ES-I3 (cell line): ENCODE results near the gene ESYT3.
"Not testable (repeated sequence)": the region's sequence is repeated elsewhere in the genome, so short reads cannot be mapped to it uniquely, and the experiment has no call there.

Experiments
- H3K36me3 ChIP-seq: 2 replicates; pipeline ENCODE4 v1.6.1; 2013; ENCODE audit warnings: mild to moderate bottlenecking, low read length, control low read depth, moderate library complexity; ENCODE audit not compliant: insufficient read depth
- H3K4me1 ChIP-seq: 2 replicates; pipeline ENCODE4 v1.6.1; 2013; ENCODE audit warnings: mild to moderate bottlenecking, control low read depth, low read length; ENCODE audit not compliant: insufficient read depth
- H3K9ac ChIP-seq: 2 replicates; pipeline ENCODE4 v1.6.1; 2013; ENCODE audit warnings: low read depth, mild to moderate bottlenecking, low read length, moderate library complexity
- H3K9me3 ChIP-seq: 2 replicates; pipeline ENCODE4 v1.6.1; 2013; ENCODE audit warnings: mild to moderate bottlenecking, low read length, moderate library complexity; ENCODE audit not compliant: control insufficient read depth, insufficient read depth

Gene ESYT3

GRCh38 chr3:138492980-138493675 lies 58.7 kb downstream of the ESYT3 start:
- H3K9me3 ChIP-seq: no peaks in the 10 kb centered on the region; the same call in 1 of the 2 replicates
- H3K4me1 ChIP-seq: peaks cover 8% of the 10 kb centered on the region; the same call in 1 of the 2 replicates
- no peak overlapping the region for H3K9ac ChIP-seq
- no peaks in the 10 kb centered on the region for H3K36me3 ChIP-seq

GRCh38 chr3:138493804-138494606 lies 59.6 kb downstream of the ESYT3 start:
- Histone ChIP-seq H3K9ac (no peak overlapping the region), H3K9me3 (no peaks in the 10 kb centered on the region; the same call in 1 of the 2 replicates), H3K4me1 (peaks cover 8% of the 10 kb centered on the region; the same call in 1 of the 2 replicates), H3K36me3 (no peaks in the 10 kb centered on the region)

- no peaks in the 10 kb centered on the region; the same call in 1 of the 2 replicates for H3K9me3 ChIP-seq
- H3K9ac ChIP-seq: no peak overlapping the region
- H3K36me3 ChIP-seq: 0 out of 2 replicates have a peak, but pooled peaks cover 2% of the 10 kb centered on the region
- peaks cover 8% of the 10 kb centered on the region; the same call in 1 of the 2 replicates for H3K4me1 ChIP-seq
These were observed 60.2 kb downstream of the ESYT3 start for GRCh38 chr3:138494607-138494929.

- H3K9ac ChIP-seq, H3K9me3 ChIP-seq, H3K36me3 ChIP-seq, H3K4me1 ChIP-seq: not testable (repeated sequence)
These were observed 61.2 kb downstream of the ESYT3 start for GRCh38 chr3:138495638-138496037.

GRCh38 chr3:138496436-138496835 lies 62.0 kb downstream of the ESYT3 start:
- Histone ChIP-seq H3K9me3 (no peaks in the 10 kb centered on the region), H3K36me3 (0 out of 2 replicates have a peak, but pooled peaks cover 6% of the 10 kb centered on the region), H3K4me1 (peaks cover 8% of the 10 kb centered on the region; the same call in 1 of the 2 replicates), H3K9ac (no peak overlapping the region)

GRCh38 chr3:138497021-138497420 lies 62.6 kb downstream of the ESYT3 start:
- no peaks in the 10 kb centered on the region for H3K9me3 ChIP-seq
- no peak overlapping the region for H3K9ac ChIP-seq
- H3K36me3 ChIP-seq: 0 out of 2 replicates have a peak, but pooled peaks cover 6% of the 10 kb centered on the region
- peaks cover 8% of the 10 kb centered on the region; the same call in 1 of the 2 replicates for H3K4me1 ChIP-seq

GRCh38 chr3:138497851-138498250 lies 63.4 kb downstream of the ESYT3 start:
- H3K4me1 ChIP-seq: peaks cover 8% of the 10 kb centered on the region; the same call in 1 of the 2 replicates
- H3K36me3 ChIP-seq: 0 out of 2 replicates have a peak, but pooled peaks cover 6% of the 10 kb centered on the region
- no peaks in the 10 kb centered on the region for H3K9me3 ChIP-seq
- no peak overlapping the region for H3K9ac ChIP-seq

GRCh38 chr3:138498991-138499390 lies 64.6 kb downstream of the ESYT3 start:
- Histone ChIP-seq H3K9me3 (no peaks in the 10 kb centered on the region), H3K9ac (no peak overlapping the region), H3K4me1 (peaks cover 8% of the 10 kb centered on the region; the same call in 1 of the 2 replicates), H3K36me3 (0 out of 2 replicates have a peak, but pooled peaks cover 6% of the 10 kb centered on the region)

- no peaks in the 10 kb centered on the region for H3K36me3 ChIP-seq
- no peak overlapping the region for H3K9ac ChIP-seq
- no peaks in the 10 kb centered on the region for H3K9me3 ChIP-seq
- peaks cover 6% of the 10 kb centered on the region for H3K4me1 ChIP-seq
These were observed 73.1 kb downstream of the ESYT3 start for GRCh38 chr3:138507524-138507923.

- Histone ChIP-seq H3K4me1 (peaks cover 12% of the 10 kb centered on the region), H3K36me3 (no peaks in the 10 kb centered on the region), H3K9me3 (no peaks in the 10 kb centered on the region), H3K9ac (no peak overlapping the region)
These were observed 75.2 kb downstream of the ESYT3 start for GRCh38 chr3:138509586-138509985.

- Histone ChIP-seq H3K9me3 (no peaks in the 10 kb centered on the region), H3K36me3 (no peaks in the 10 kb centered on the region), H3K4me1 (peaks cover 12% of the 10 kb centered on the region), H3K9ac (no peak overlapping the region)
These were observed 77.5 kb downstream of the ESYT3 start for GRCh38 chr3:138511945-138512344.

GRCh38 chr3:138513090-138513843 lies 78.9 kb downstream of the ESYT3 start:
- Histone ChIP-seq H3K4me1 (peaks cover 12% of the 10 kb centered on the region), H3K9me3 (peaks cover 2% of the 10 kb centered on the region; the same call in 1 of the 2 replicates), H3K9ac (no peak overlapping the region), H3K36me3 (no peaks in the 10 kb centered on the region)

- H3K36me3 ChIP-seq, H3K9me3 ChIP-seq, H3K9ac ChIP-seq, H3K4me1 ChIP-seq: not testable (repeated sequence)
These were observed 87.0 kb downstream of the ESYT3 start for GRCh38 chr3:138521445-138521844.
